ENCODE measurements around the gene GDF10. TPM values are rescaled to one million over a fixed set of nuclear protein-coding genes. Genes with fewer than 3 reads are reported as not detected.

Gene GDF10
- total and polyA plus RNA-seq, 3 donors from 2014 or later: 17.7 to 47.3 (median 34.4) TPM

DNA sequence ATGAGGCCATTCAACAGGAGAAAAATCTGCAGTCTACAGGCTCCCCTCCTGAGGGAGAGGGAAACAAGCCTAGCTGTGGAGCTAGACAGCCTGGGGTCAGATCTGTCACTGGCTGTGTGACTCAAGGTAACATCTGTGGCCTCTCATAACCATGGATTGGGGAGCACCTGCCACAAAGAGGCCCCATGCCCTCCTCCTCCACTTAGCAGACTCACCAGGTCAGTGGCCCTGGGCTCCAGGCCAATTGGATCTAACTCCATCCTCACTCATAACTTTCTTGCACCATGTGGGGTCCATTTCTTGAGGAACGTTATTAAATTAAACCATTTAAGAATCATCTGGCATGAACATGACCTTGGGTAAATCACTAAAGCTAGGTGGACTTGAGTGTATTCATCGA is 1.8 kb downstream of the GDF10 start:
- peak overlapping the region in 1 of 2 donors; percentile 14 for H3K27ac ChIP-seq
- no peaks in the 10 kb centered on the region for H3K9me3 ChIP-seq
- H3K4me3 ChIP-seq: peak overlapping the region in 1 of 2 donors; percentile 72
- H3K4me1 ChIP-seq: peaks cover 18% of the 10 kb centered on the region
- TF ChIP-seq, protein P1, sequence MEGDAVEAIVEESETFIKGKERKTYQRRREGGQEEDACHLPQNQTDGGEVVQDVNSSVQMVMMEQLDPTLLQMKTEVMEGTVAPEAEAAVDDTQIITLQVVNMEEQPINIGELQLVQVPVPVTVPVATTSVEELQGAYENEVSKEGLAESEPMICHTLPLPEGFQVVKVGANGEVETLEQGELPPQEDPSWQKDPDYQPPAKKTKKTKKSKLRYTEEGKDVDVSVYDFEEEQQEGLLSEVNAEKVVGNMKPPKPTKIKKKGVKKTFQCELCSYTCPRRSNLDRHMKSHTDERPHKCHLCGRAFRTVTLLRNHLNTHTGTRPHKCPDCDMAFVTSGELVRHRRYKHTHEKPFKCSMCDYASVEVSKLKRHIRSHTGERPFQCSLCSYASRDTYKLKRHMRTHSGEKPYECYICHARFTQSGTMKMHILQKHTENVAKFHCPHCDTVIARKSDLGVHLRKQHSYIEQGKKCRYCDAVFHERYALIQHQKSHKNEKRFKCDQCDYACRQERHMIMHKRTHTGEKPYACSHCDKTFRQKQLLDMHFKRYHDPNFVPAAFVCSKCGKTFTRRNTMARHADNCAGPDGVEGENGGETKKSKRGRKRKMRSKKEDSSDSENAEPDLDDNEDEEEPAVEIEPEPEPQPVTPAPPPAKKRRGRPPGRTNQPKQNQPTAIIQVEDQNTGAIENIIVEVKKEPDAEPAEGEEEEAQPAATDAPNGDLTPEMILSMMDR (IDR thresholded peaks at IDR 0.05): no peak
- TF ChIP-seq POLR2A (IDR thresholded peaks at IDR 0.05): no peak
- WGBS, 2 donors: 59 to 65% methylated on average over 2 of the region's 2 CpGs
- H3K27me3 ChIP-seq: no peaks in the 10 kb centered on the region
- intact Hi-C loops (cut with DNase I; ENCODE audit: low total_unique reads): no loop called here
- no peaks in the 10 kb centered on the region for H3K36me3 ChIP-seq (ENCODE audit: low read depth, missing control alignments)
- DNase-seq: no peak

DNA sequence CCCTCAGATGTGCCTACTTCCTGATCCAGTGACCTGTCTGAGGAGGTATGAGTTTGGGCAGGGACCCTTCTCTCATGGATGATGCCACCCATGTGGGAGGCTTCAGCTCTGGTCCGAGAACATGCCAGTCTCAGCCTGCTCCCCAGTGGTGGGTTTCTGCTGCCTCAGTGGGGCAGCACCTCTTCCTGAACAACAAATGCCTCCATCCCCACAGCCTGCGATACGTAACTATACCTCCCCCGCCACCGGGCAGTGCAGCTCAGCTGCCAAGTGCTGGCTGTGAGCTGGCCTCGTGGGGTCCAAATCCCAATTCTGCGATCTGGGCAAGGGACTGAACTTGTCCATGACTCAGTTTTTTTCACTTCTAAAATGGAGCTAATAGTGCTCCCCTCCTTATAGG is 3.1 kb downstream of the GDF10 start:
- no peak for DNase-seq
- Histone ChIP-seq H3K4me1 (peaks cover 9% of the 10 kb centered on the region), H3K36me3 (ENCODE audit: low read depth, missing control alignments) (no peaks in the 10 kb centered on the region), H3K27ac (no peak overlapping the region), H3K9me3 (no peaks in the 10 kb centered on the region), H3K27me3 (no peaks in the 10 kb centered on the region), H3K4me3 (no peak overlapping the region)
- intact Hi-C loops (cut with DNase I; ENCODE audit: low total_unique reads): no loop called here
- TF ChIP-seq POLR2A (IDR thresholded peaks at IDR 0.05): no peak
- TF ChIP-seq, protein P1 (IDR thresholded peaks at IDR 0.05): no peak
- WGBS, 2 donors: 83 to 87% methylated on average over 7 of the region's 7 CpGs

DNA sequence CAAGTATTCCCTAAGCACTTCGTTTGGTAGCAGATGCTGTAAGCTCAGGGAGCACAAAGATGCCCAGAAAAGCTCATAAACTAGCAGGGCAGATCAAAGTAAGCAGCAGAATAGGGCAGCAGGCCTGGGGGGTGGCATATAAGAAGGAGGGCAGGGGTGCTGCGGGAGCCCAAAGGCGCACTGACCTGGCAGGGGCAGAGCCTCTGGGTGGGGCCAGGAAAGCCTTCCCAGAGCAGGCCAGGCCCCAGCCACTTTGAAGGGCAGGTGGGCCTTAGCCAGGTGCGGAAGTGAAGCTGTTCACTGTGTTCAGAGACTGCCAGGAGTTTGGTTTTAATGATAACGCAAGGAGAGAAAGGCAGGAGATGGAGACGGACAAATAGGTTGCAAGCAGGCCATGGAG is 3.9 kb downstream of the GDF10 start:
- H3K4me1 ChIP-seq: peaks cover 9% of the 10 kb centered on the region
- no peaks in the 10 kb centered on the region for H3K36me3 ChIP-seq (ENCODE audit: low read depth, missing control alignments)
- no peaks in the 10 kb centered on the region for H3K9me3 ChIP-seq
- 91 to 93% methylated on average over 6 of the region's 6 CpGs for WGBS, 2 donors
- intact Hi-C loops (cut with DNase I; ENCODE audit: low total_unique reads): no loop called here
- H3K4me3 ChIP-seq: no peak overlapping the region
- no peak for DNase-seq
- H3K27me3 ChIP-seq: no peaks in the 10 kb centered on the region
- TF ChIP-seq, protein P1 (IDR thresholded peaks at IDR 0.05): no peak
- no peak for TF ChIP-seq POLR2A (IDR thresholded peaks at IDR 0.05)
- H3K27ac ChIP-seq: no peak overlapping the region

DNA sequence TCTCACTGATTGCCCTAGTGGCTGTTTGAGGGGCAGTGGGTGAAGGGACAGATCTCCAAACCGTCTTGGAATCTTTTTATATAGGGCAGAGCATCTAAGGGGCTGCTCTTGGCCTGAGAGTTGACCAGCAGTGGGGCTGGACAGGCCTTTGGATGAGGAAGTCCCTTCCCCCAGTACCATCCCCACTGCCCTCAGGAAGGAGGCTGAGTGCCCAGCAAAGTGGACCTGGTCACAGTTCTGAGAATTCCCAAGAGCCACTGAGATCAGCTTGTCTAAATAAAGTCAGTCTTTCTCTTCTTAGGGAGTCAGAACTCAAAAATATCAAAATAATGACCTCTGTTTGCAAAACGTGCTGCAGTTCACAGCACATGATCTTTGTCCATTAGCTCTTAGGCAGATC is 5.6 kb downstream of the GDF10 start:
- peaks cover 4% of the 10 kb centered on the region for H3K4me1 ChIP-seq
- no peaks in the 10 kb centered on the region for H3K9me3 ChIP-seq
- H3K27ac ChIP-seq: no peak overlapping the region
- no peak overlapping the region for H3K4me3 ChIP-seq
- WGBS, 2 donors: 50 to 83% methylated on average over 2 of the region's 2 CpGs
- intact Hi-C loops (cut with DNase I; ENCODE audit: low total_unique reads): no loop called here
- no peak for TF ChIP-seq POLR2A (IDR thresholded peaks at IDR 0.05)
- TF ChIP-seq, protein P1 (IDR thresholded peaks at IDR 0.05): no peak
- no peaks in the 10 kb centered on the region for H3K36me3 ChIP-seq (ENCODE audit: low read depth, missing control alignments)
- H3K27me3 ChIP-seq: no peaks in the 10 kb centered on the region
- no peak for DNase-seq

DNA sequence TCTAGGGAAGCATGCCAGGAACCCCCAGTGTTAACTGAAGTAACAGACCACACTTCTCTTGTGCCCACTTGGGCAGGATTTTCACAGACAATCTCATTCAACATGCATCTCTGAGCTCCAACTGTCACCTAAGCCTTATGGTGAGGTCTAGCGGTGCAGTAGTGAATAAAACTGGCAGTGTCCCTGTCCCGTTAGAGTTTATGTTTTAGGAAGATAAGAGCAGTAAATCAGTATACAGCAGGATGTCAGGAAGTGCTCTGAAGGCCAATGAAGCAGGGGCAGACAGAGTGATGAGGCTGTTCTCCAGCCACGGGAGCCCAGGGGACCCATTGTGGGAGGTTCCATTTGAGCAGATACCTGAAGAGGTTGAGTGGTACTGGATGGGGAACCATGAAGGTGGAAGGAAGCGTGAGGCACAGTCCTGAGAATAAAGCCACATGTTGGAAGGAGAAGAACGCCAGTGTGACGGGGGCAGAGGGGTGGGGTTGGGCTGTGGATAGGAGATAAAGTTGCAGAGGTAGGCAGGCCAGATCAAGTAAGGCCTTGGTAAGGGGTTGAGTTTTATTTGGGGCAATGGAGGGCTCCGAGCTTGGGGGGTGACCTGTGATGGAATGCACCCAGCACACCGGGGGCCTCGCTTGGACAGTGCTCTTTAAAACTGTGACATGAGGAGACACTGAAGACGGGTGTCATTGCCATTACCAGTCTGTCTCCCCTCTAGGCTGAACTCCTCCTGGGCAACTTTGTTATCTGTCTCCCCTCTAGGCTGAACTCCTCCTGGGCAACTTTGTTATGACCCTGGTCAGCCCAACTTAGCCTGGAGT is 6.6 kb downstream of the GDF10 start:
- Histone ChIP-seq H3K9me3 (no peaks in the 10 kb centered on the region), H3K27me3 (no peaks in the 10 kb centered on the region), H3K36me3 (ENCODE audit: low read depth, missing control alignments) (no peaks in the 10 kb centered on the region), H3K27ac (no peak overlapping the region), H3K4me1 (peaks cover 3% of the 10 kb centered on the region), H3K4me3 (no peak overlapping the region)
- 69 to 74% methylated on average over 9 to 10 of the region's 10 CpGs for WGBS, 2 donors
- intact Hi-C loops (cut with DNase I; ENCODE audit: low total_unique reads): no loop called here
- TF ChIP-seq, protein P1 (IDR thresholded peaks at IDR 0.05): no peak
- TF ChIP-seq POLR2A (IDR thresholded peaks at IDR 0.05): no peak
- DNase-seq: no peak

All from testis (tissue), 3 donors.